K562 (cell line): ENCODE data around the gene SPPL3. TPM values are rescaled to one million over a fixed set of nuclear protein-coding genes. Genes with fewer than 3 reads are reported as not detected.

Experiments used
- FIP1L1 ChIP-seq: fragments of 200-400 bp; formaldehyde crosslinking; IDR thresholded peaks from 2 replicates; pipeline ENCODE4 v1.6.1; 2018; ENCODE audit warnings: mild to moderate bottlenecking, low read depth, low read length; ENCODE audit not compliant: poor library complexity, severe bottlenecking
- RBFOX2 ChIP-seq: fragments of 200-400 bp; formaldehyde crosslinking; IDR thresholded peaks from 2 replicates; pipeline ENCODE4 v1.6.1; 2017; ENCODE audit warnings: low read depth, mild to moderate bottlenecking, low read length, moderate library complexity
- ZBTB49 ChIP-seq: sonication (generic); formaldehyde crosslinking; IDR thresholded peaks from 2 replicates; pipeline ENCODE4 v1.8.0; 2022; ENCODE audit warnings: missing genetic modification reagents, mild to moderate bottlenecking, borderline replicate concordance
- ZNF717 ChIP-seq: fragments of 250-450 bp; sonication (Bioruptor Pico); IDR thresholded peaks from 2 replicates; pipeline ENCODE4 v1.5.0; 2021
- polyA plus RNA-seq, 8 experiments: library from polyadenylated mRNA; depleted of rRNA in 4 of 8; stranded (reverse) in 5 of 8; unstranded in 3 of 8; fragments of >200 nt; fragmentation: Nextera tagmentation in 2 of 8; fragmentation: Illumina TruSeq in 1 of 8; extraction: Ambion mirVana in 2 of 8; extraction: Trizol in 1 of 8; gene quantifications; 2 replicates each; pipeline versions ENCODE4 v1.2.1 to v1.2.3, GENCODE V29; 2011 to 2014; ENCODE audit warnings: inconsistent platforms in 1 of 8, missing spikeins in 1 of 8
- total RNA-seq, 7 experiments: library from RNA; depleted of rRNA in 6 of 7; stranded (reverse); fragments of >200 nt in 6 of 7; fragmentation: Illumina TruSeq in 2 of 7; extraction: Trizol in 2 of 7; gene quantifications; 2 replicates each; pipeline versions ENCODE4 v1.2.1 to v1.2.3, GENCODE V29; 2011 to 2021; ENCODE audit warnings: low replicate concordance in 1 of 7
- TF ChIP-seq, protein P1 (sequence below), 2 experiments: fragments of 450-650 bp in 1 of 2; sonication (generic) in 1 of 2; formaldehyde crosslinking in 1 of 2; IDR thresholded peaks; 2 replicates each; pipeline versions ENCODE4 v1.7.1 to v1.9.0; 2016 to 2022; ENCODE audit warnings: inconsistent platforms in 1 of 2, mild to moderate bottlenecking in 1 of 2, missing genetic modification reagents in 1 of 2

The SPPL3 gene
- total and polyA plus RNA-seq, 9 of the 15 experiments (the other 6 are each of a cell fraction or from before 2014, with no cell fraction given) = 2.9 to 32.1 (median 7.1) TPM

GRCh38 chr12:120739821-120740613 lies 164.1 kb downstream of the SPPL3 start (continued):
- TF ChIP-seq ZBTB49 (CRISPR knock-in tag) (no peak), ZNF717 (CRISPR knock-in tag) (no peak), RBFOX2 (no peak), FIP1L1 (no peak)
- TF ChIP-seq, protein P1, sequence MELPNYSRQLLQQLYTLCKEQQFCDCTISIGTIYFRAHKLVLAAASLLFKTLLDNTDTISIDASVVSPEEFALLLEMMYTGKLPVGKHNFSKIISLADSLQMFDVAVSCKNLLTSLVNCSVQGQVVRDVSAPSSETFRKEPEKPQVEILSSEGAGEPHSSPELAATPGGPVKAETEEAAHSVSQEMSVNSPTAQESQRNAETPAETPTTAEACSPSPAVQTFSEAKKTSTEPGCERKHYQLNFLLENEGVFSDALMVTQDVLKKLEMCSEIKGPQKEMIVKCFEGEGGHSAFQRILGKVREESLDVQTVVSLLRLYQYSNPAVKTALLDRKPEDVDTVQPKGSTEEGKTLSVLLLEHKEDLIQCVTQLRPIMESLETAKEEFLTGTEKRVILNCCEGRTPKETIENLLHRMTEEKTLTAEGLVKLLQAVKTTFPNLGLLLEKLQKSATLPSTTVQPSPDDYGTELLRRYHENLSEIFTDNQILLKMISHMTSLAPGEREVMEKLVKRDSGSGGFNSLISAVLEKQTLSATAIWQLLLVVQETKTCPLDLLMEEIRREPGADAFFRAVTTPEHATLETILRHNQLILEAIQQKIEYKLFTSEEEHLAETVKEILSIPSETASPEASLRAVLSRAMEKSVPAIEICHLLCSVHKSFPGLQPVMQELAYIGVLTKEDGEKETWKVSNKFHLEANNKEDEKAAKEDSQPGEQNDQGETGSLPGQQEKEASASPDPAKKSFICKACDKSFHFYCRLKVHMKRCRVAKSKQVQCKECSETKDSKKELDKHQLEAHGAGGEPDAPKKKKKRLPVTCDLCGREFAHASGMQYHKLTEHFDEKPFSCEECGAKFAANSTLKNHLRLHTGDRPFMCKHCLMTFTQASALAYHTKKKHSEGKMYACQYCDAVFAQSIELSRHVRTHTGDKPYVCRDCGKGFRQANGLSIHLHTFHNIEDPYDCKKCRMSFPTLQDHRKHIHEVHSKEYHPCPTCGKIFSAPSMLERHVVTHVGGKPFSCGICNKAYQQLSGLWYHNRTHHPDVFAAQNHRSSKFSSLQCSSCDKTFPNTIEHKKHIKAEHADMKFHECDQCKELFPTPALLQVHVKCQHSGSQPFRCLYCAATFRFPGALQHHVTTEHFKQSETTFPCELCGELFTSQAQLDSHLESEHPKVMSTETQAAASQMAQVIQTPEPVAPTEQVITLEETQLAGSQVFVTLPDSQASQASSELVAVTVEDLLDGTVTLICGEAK (IDR thresholded peaks at IDR 0.05) = no peak
- TF ChIP-seq, protein P1 (CRISPR knock-in tag; IDR thresholded peaks at IDR 0.05) = no peak
